Gastrocnemius medialis (tissue), 4 donors: ENCODE measurements around the gene LAMA2.

Experiments used
- CTCF ChIP-seq, 5 experiments: fragments of 450-650 bp in 3 of 5; fragments of 200-600 bp in 2 of 5; sonication (generic) in 2 of 5; IDR thresholded peaks in 4 of 5; conservative IDR thresholded peaks in 1 of 5; 1 replicate in 4 of 5; 2 replicates in 1 of 5; pipeline ENCODE4 v1.5.1; 2016 to 2019; ENCODE audit warnings: antibody characterized with exemption in 5 of 5, mild to moderate bottlenecking in 3 of 5, moderate library complexity in 3 of 5
- POLR2A ChIP-seq, 2 donors: fragments of 450-650 bp; IDR thresholded peaks; one replicate each; pipeline ENCODE4 v1.6.1; 2017; ENCODE audit warnings: antibody characterized with exemption in 2 of 2, mild to moderate bottlenecking in 2 of 2, moderate library complexity in 2 of 2

- no peak for TF ChIP-seq CTCF (IDR thresholded peaks at IDR 0.05 in 4 of 5, conservative IDR thresholded peaks at IDR 0.05 in 1 of 5)
- TF ChIP-seq POLR2A (IDR thresholded peaks at IDR 0.05) = no peak
These were observed 279.7 kb downstream of the LAMA2 start for GRCh38 chr6:129162605-129163004.
